GM12864 (cell line): ENCODE measurements around the gene ERAL1.
"Not testable (repeated sequence)": the region's sequence is repeated elsewhere in the genome, so short reads cannot be mapped to it uniquely, and the experiment has no call there.

Source experiments
- DNase-seq: peaks from one replicate; pipeline ENCODE4 v3.0.0-alpha.2; 2011; ENCODE audit warnings: low read depth
- H3K4me3 ChIP-seq: 2 replicates; pipeline ENCODE4 v1.5.1; 2011; ENCODE audit warnings: mild to moderate bottlenecking, low read depth, low read length, control low read depth
- TF ChIP-seq, protein P1 (sequence below): IDR thresholded peaks from 2 replicates; pipeline ENCODE4 v1.5.1; 2011; ENCODE audit warnings: low read depth, mild to moderate bottlenecking, moderate library complexity, low read length, control low read depth, inconsistent platforms; ENCODE audit errors: missing control alignments

The ERAL1 gene

DNA sequence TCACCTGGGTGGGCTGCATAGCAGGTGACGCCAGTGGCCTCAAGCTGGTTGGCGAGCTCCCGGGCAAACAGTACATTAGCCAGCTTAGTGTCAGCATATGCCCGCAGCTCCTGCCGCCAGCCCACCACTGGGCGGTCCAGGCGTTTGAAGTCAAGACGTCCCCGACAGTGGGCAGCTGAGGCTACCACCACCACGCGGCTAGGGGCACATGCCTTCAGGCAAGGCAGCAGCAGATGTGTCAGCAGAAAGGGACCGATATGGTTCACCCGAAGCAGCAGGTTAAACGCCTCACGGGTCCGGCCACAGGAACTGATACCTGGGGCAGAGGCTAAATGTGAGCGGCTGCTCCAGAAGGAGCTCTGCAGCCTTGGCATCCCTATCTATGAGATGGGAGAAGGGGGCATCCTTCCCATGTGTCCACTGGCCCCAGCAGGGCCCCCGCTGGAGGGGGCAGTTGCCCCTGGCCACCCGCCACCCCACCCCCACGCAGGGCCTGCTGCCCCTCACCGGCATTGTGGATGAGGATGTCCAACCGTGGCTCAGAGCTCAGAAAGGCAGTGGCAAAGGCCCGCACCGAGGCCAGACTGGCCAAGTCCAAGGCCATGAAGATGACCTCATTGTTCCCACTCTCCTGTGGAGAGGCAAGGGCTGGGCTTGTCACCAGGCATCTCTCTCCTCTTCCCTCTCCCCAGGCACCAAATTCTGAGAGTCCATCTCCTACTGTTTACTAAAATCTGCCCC lies 46.3 kb downstream of the ERAL1 start:
- DNase-seq: no peak
- peak overlapping the region; percentile 70; the same call in 1 of the 2 replicates for H3K4me3 ChIP-seq
- TF ChIP-seq, protein P1, sequence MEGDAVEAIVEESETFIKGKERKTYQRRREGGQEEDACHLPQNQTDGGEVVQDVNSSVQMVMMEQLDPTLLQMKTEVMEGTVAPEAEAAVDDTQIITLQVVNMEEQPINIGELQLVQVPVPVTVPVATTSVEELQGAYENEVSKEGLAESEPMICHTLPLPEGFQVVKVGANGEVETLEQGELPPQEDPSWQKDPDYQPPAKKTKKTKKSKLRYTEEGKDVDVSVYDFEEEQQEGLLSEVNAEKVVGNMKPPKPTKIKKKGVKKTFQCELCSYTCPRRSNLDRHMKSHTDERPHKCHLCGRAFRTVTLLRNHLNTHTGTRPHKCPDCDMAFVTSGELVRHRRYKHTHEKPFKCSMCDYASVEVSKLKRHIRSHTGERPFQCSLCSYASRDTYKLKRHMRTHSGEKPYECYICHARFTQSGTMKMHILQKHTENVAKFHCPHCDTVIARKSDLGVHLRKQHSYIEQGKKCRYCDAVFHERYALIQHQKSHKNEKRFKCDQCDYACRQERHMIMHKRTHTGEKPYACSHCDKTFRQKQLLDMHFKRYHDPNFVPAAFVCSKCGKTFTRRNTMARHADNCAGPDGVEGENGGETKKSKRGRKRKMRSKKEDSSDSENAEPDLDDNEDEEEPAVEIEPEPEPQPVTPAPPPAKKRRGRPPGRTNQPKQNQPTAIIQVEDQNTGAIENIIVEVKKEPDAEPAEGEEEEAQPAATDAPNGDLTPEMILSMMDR: no peak

DNA sequence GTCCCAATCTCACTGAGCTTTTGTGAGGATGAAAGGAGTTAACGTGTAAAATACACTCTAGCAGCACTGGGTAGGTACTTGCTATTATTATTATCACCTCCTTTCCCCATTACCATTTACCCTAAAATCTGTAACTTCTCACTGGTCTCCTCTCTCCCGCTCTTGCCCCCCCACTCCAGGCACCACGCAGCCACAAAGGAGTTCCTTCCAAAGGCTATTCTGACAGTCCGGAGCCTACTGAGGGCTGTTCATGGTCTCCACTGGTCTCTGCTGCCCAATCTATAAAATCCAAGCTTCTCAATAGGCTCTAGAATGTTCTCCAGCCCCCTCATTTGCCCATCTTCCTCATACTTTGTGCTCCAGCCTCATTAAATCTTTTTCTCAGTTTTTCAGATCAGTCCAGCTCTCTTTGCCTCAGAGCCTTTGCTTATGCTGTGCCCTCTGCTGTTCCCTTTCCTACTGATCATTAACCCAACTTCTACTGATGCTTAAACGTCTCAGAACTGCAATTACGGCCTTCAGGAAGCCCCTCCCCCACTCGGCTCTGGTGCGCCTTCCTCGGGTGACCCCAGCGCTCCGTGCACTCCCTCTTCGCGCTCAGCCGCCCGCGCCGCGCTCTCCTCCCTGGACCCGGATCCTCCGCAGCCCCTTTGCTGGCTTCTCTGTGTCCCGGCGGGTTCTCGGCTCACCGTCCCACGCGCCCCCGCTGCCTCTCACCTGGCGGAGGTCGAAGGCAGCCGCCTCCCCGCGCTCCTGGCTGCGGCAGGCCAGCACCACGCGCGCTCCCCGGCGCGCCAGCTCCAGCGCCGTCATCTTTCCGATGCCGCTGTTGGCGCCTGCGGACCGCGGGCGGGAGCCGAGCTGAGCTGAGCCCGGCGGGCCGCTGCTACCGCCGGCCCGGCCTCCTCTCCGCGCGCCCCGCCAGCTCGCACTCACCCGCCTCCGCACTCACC lies 47.3 kb downstream of the ERAL1 start:
- H3K4me3 ChIP-seq: peak overlapping the region; percentile 70
- DNase-seq: no peak
- TF ChIP-seq, protein P1: no peak

DNA sequence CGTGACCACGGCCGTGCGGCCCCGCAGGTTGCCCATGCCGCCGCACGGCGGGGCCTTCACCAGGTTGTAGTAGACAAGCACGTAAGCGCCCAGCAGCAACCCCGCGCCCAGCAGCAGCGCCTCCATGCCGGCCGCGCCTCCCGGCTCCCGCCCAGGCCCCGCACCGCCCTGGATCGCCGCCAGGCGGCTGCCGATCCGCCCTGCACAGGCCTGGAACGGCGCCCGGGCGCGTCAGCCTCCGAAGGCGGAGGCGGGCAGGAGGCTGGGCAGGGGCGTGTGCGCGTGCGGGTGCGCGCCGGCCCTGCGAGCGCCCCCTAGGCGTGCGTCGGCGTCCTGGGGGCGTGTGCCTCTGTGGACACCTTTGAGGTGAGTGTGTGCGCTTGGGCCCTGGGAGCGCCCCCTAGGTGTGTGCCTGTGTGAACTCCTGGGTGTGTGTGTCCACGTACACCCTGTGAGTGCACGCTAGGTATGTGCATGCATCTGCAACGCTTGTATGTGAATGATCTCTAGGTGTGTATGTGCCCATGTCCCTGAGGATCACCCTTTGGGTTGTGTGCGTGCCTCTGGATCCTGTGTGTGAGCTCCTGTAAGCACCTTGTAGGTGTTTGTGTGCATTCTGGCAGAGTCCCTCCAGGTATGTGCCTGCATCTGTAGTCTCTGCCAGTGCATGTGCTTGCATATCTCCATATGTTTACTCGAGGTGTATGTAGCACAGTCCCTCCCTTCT lies 48.2 kb downstream of the ERAL1 start, which contains the start of gene DHRS13:
DHRS13 (minus strand) TSS at position 261 of the 727 bp plus-strand sequence; CDS start at position 126, 135 bp downstream.
- H3K4me3 ChIP-seq: peak within 1 kb of the TSS; percentile 70
- TF ChIP-seq, protein P1: peak; percentile 94

DNA sequence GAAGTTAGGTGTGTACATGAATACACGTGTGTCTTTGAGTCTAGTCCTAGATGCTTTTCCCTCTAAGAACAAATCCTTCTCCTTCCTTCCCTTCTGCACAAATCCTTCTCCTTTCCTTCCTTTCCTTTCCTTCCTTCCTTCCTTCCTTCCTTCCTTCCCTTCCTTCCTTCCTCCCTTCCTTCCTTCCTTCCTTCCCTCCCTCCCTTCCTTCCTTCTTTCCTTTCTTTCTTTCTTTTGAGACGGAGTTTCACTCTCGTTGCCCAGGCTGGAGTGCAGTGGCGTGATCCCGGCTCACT lies 48.7 kb downstream of the ERAL1 start:
- H3K4me3 ChIP-seq: not testable (repeated sequence)

More for the DNA sequence above, 48.2 kb downstream of the ERAL1 start, which contains the start of gene DHRS13:
- DNase-seq: peak; percentile 80

DNA sequence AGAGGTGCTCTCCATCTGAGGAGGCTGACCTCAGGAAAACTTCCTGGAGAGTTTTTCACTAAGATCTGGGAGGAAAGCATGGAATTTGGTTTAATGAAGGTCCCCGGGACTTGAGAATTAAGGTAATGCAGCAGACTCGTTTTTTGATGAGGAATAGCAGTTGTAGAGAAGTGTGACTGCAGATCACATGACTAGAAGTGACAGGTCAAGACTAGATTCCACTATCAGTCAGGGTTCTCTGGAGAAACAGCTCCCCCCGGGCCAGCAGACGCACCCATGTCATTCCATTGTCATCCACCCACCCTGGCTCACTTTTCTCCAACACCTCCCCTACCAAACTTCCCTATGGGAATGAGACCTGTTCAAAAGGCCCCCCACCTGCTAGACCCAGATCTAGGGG lies 50.0 kb downstream of the ERAL1 start:
- DNase-seq: no peak
- TF ChIP-seq, protein P1: no peak
- no peak overlapping the region for H3K4me3 ChIP-seq

More for the DNA sequence above, 48.7 kb downstream of the ERAL1 start:
- not testable (repeated sequence) for DNase-seq

DNA sequence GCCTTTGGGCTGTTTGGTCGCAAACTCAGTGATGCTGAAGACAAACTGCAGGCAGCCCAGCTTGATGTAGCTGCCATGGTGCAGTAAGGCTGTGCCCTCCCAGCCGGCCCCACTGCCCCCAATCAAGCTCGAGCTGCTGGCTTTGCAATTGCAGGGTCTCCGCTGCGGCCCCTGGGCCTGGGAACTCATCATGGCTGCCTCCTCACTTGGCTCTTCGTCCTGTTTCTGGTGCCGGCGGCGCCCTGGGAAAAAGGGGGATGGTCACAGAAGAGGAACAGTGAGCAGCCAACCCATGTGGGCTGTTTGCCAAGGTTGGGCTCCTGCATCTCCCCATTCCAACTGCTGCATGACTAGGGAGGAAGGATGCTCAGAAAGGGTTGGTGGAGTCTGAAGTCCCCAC lies 51.5 kb downstream of the ERAL1 start:
- DNase-seq: no peak
- H3K4me3 ChIP-seq: no peak overlapping the region
- TF ChIP-seq, protein P1: no peak
